ENCODE results near the gene ADAMTS16.
A peak's percentile ranks its signal among the peaks of the same experiment; 100 is the strongest.

ADAMTS16 gene

GRCh38 chr5:5289537-5289936 lies 149.4 kb downstream of the ADAMTS16 start:
- no peaks in the 10 kb centered on the region for H3F3A ChIP-seq (ENCODE audit: insufficient read depth, low read length)
- no peaks in the 10 kb centered on the region for H3K4me1 ChIP-seq (ENCODE audit: low read length)
- H4K20me1 ChIP-seq (ENCODE audit: insufficient read depth, low read length): no peaks in the 10 kb centered on the region
- H3K36me3 ChIP-seq (replicated peaks; ENCODE audit: insufficient read depth, low read length): no peaks in the 10 kb centered on the region
- DNase-seq: no peak
- H2AFZ ChIP-seq (ENCODE audit: low read length): no peak overlapping the region
- TF ChIP-seq EZH2 (optimal IDR thresholded peaks at IDR 0.05; ENCODE audit: low read depth, low read length) (no peak), EZH2phosphoT487 (IDR thresholded peaks at IDR 0.05; ENCODE audit: low read length) (no peak)
- TF ChIP-seq, protein P1, sequence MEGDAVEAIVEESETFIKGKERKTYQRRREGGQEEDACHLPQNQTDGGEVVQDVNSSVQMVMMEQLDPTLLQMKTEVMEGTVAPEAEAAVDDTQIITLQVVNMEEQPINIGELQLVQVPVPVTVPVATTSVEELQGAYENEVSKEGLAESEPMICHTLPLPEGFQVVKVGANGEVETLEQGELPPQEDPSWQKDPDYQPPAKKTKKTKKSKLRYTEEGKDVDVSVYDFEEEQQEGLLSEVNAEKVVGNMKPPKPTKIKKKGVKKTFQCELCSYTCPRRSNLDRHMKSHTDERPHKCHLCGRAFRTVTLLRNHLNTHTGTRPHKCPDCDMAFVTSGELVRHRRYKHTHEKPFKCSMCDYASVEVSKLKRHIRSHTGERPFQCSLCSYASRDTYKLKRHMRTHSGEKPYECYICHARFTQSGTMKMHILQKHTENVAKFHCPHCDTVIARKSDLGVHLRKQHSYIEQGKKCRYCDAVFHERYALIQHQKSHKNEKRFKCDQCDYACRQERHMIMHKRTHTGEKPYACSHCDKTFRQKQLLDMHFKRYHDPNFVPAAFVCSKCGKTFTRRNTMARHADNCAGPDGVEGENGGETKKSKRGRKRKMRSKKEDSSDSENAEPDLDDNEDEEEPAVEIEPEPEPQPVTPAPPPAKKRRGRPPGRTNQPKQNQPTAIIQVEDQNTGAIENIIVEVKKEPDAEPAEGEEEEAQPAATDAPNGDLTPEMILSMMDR (IDR thresholded peaks at IDR 0.05; ENCODE audit: low read length): no peak
- H3K4me2 ChIP-seq (ENCODE audit: low read depth, low read length): no peak overlapping the region
- H3K9me3 ChIP-seq (replicated peaks; ENCODE audit: insufficient read depth, low read length): no peaks in the 10 kb centered on the region
- no peaks in the 10 kb centered on the region for H3K79me2 ChIP-seq (ENCODE audit: low read length)
- no peaks in the 10 kb centered on the region for H3K9me2 ChIP-seq (replicated peaks; ENCODE audit: insufficient read depth, low read length)
- H3K9ac ChIP-seq (ENCODE audit: low read length): no peak overlapping the region
- H3K27me3 ChIP-seq (replicated peaks; ENCODE audit: insufficient read depth, low read length): peaks cover 41% of the 10 kb centered on the region
- no peak overlapping the region for H3K27ac ChIP-seq (ENCODE audit: low read length)
- no peak overlapping the region for H3K4me3 ChIP-seq (ENCODE audit: low read length)

DNA sequence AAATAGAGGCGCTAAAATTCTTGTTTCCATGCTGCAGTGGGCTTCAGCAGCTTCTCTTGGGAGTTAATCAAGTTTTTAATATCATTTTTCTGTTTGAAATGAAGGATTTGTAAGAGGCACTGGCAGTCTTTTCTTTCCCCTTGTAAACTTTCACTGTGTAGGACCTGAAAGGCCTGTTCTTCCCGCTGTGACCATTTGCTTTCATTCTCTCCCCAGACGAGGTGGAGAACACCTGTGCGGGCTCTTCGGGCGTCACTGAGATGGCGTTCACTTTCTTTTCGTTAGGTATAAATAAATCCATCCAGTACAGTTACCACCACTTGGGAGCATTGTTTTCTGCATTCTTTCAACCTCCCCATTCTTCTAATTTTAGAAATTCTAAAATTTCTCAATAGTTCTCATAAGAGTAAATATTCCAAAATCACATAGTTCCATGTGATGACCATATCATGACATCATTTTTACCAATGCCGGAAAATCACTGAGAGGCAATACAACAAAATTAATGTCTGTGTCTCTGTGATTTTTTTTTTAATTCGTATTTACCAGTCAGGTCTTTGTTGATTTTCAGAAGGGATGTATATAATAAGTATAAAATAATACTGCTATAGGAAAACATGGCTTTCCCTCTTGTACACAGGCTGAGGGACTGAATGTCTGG lies 150.7 kb downstream of the ADAMTS16 start:
- TF ChIP-seq EZH2phosphoT487 (IDR thresholded peaks at IDR 0.05; ENCODE audit: low read length) (0 out of 2 replicates have a peak, but pooled peaks have one; percentile 66), EZH2 (optimal IDR thresholded peaks at IDR 0.05; ENCODE audit: low read depth, low read length) (no peak)
- TF ChIP-seq, protein P1 (IDR thresholded peaks at IDR 0.05; ENCODE audit: low read length): no peak
- Histone ChIP-seq H3K9me2 (replicated peaks; ENCODE audit: insufficient read depth, low read length) (no peaks in the 10 kb centered on the region), H3K4me2 (ENCODE audit: low read depth, low read length) (peak overlapping the region; percentile 56)

GRCh38 chr5:5291357-5291756 lies 151.2 kb downstream of the ADAMTS16 start:
- DNase-seq: no peak
- TF ChIP-seq, protein P1 (IDR thresholded peaks at IDR 0.05; ENCODE audit: low read length): no peak
- no peak for TF ChIP-seq EZH2phosphoT487 (IDR thresholded peaks at IDR 0.05; ENCODE audit: low read length)
- no peak for TF ChIP-seq EZH2 (optimal IDR thresholded peaks at IDR 0.05; ENCODE audit: low read depth, low read length)
- Histone ChIP-seq H3K79me2 (ENCODE audit: low read length) (no peaks in the 10 kb centered on the region), H3K4me1 (ENCODE audit: low read length) (no peaks in the 10 kb centered on the region), H4K20me1 (ENCODE audit: insufficient read depth, low read length) (no peaks in the 10 kb centered on the region), H3K9me2 (replicated peaks; ENCODE audit: insufficient read depth, low read length) (no peaks in the 10 kb centered on the region), H3K4me2 (ENCODE audit: low read depth, low read length) (no peak overlapping the region; the same call in 1 of the 2 replicates), H3K27me3 (replicated peaks; ENCODE audit: insufficient read depth, low read length) (peaks cover 48% of the 10 kb centered on the region), H3K36me3 (replicated peaks; ENCODE audit: insufficient read depth, low read length) (no peaks in the 10 kb centered on the region), H3K27ac (ENCODE audit: low read length) (no peak overlapping the region), H3K9me3 (replicated peaks; ENCODE audit: insufficient read depth, low read length) (no peaks in the 10 kb centered on the region), H3K9ac (ENCODE audit: low read length) (no peak overlapping the region), H3F3A (ENCODE audit: insufficient read depth, low read length) (no peaks in the 10 kb centered on the region), H3K4me3 (ENCODE audit: low read length) (no peak overlapping the region), H2AFZ (ENCODE audit: low read length) (no peak overlapping the region)

More for the DNA sequence above, 150.7 kb downstream of the ADAMTS16 start:
- Histone ChIP-seq H3K4me3 (ENCODE audit: low read length) (0 out of 2 replicates have a peak overlapping the region, but pooled peaks have one; percentile 3), H3K9me3 (replicated peaks; ENCODE audit: insufficient read depth, low read length) (no peaks in the 10 kb centered on the region), H2AFZ (ENCODE audit: low read length) (no peak overlapping the region), H3K79me2 (ENCODE audit: low read length) (no peaks in the 10 kb centered on the region), H3F3A (ENCODE audit: insufficient read depth, low read length) (no peaks in the 10 kb centered on the region), H4K20me1 (ENCODE audit: insufficient read depth, low read length) (no peaks in the 10 kb centered on the region), H3K4me1 (ENCODE audit: low read length) (no peaks in the 10 kb centered on the region), H3K9ac (ENCODE audit: low read length) (no peak overlapping the region), H3K36me3 (replicated peaks; ENCODE audit: insufficient read depth, low read length) (no peaks in the 10 kb centered on the region), H3K27me3 (replicated peaks; ENCODE audit: insufficient read depth, low read length) (peaks cover 48% of the 10 kb centered on the region), H3K27ac (ENCODE audit: low read length) (no peak overlapping the region)
- DNase-seq: peak; percentile 80

Measured in MM.1S (cell line).